Endodermal cell (in vitro differentiated cells): ENCODE measurements around the gene PLCD1. TPM values are rescaled to one million over a fixed set of nuclear protein-coding genes. Genes with fewer than 3 reads are reported as not detected.

Experiments
- DNase-seq: peaks from one replicate; pipeline ENCODE4 v3.0.0-alpha.2; 2017
- H3K27ac ChIP-seq: 2 replicates; pipeline ENCODE4 v1.5.1; 2013; ENCODE audit warnings: mild to moderate bottlenecking, low read depth, low read length, moderate library complexity
- H3K27me3 ChIP-seq: 2 replicates; pipeline ENCODE4 v1.6.1; 2013; ENCODE audit warnings: mild to moderate bottlenecking, low read length, moderate library complexity; ENCODE audit not compliant: insufficient read depth, control insufficient read depth, poor library complexity, severe bottlenecking
- H3K36me3 ChIP-seq: 2 replicates; pipeline ENCODE4 v1.7.0; 2013; ENCODE audit warnings: mild to moderate bottlenecking, low read length, moderate library complexity; ENCODE audit not compliant: control insufficient read depth, insufficient read depth
- H3K4me1 ChIP-seq: one replicate; pipeline ENCODE4 v1.7.0; 2013; ENCODE audit warnings: low read length; ENCODE audit not compliant: control insufficient read depth, insufficient read depth
- H3K4me3 ChIP-seq: 2 replicates; pipeline ENCODE4 v1.5.1; 2013; ENCODE audit warnings: mild to moderate bottlenecking, low read length, moderate library complexity
- H3K9ac ChIP-seq: 2 replicates; pipeline ENCODE4 v1.6.1; 2013; ENCODE audit warnings: mild to moderate bottlenecking, low read length, moderate library complexity; ENCODE audit not compliant: poor library complexity, severe bottlenecking; ENCODE audit errors: extremely low read depth
- H3K9me3 ChIP-seq: 2 replicates; pipeline ENCODE4 v1.6.1; 2013; ENCODE audit warnings: mild to moderate bottlenecking, low read length, moderate library complexity; ENCODE audit not compliant: control insufficient read depth
- H3K27ac Mint-ChIP-seq: 2 replicates; pipeline ENCODE4 v1.8.0; 2020; ENCODE audit warnings: mixed read lengths
- H3K27me3 Mint-ChIP-seq: 2 replicates; pipeline ENCODE4 v1.8.0; 2021; ENCODE audit warnings: mild to moderate bottlenecking, mixed read lengths; ENCODE audit not compliant: insufficient read depth
- H3K36me3 Mint-ChIP-seq: 2 replicates; pipeline ENCODE4 v1.8.0; 2020; ENCODE audit warnings: low read depth, mixed read lengths
- H3K4me1 Mint-ChIP-seq: 2 replicates; pipeline ENCODE4 v1.8.0; 2020; ENCODE audit warnings: mixed read lengths
- H3K4me3 Mint-ChIP-seq: 2 replicates; pipeline ENCODE4 v1.8.0; 2020; ENCODE audit warnings: mild to moderate bottlenecking, moderate library complexity, mixed read lengths
- H3K9me3 Mint-ChIP-seq: 2 replicates; pipeline ENCODE4 v1.8.0; 2020; ENCODE audit warnings: mild to moderate bottlenecking, mixed read lengths
- WGBS, 2 experiments: methylation state at CpG; one replicate each; pipeline versions ENCODE4 v1.1.5 to v1.1.7; 2013; ENCODE audit warnings: missing lambda C conversion rate in 2 of 2, mixed read lengths in 1 of 2; ENCODE audit not compliant: insufficient coverage in 1 of 2, insufficient read length in 1 of 2; 5-methylcytosine and 5-hydroxymethylcytosine counted together
- total RNA-seq, 2 donors: library from RNA; stranded (reverse); fragmentation: NEBNext Ultra II Directional in 1 of 2; extraction: Animal tissue kit (Norgen Biotek cat#: 25700) in 1 of 2; gene quantifications; 2 replicates in 1 of 2; 3 replicates in 1 of 2; pipeline ENCODE4 v1.2.1, GENCODE V29; 2021
- TF ChIP-seq, protein P1 (sequence below): fragments of 200-600 bp; sonication (generic); conservative IDR thresholded peaks from 2 replicates; pipeline ENCODE4 v1.5.0; 2021; ENCODE audit warnings: antibody characterized with exemption, mild to moderate bottlenecking

PLCD1 gene
- total RNA-seq, 2 donors from 2014 or later: 54.3 to 66.6 TPM

DNA sequence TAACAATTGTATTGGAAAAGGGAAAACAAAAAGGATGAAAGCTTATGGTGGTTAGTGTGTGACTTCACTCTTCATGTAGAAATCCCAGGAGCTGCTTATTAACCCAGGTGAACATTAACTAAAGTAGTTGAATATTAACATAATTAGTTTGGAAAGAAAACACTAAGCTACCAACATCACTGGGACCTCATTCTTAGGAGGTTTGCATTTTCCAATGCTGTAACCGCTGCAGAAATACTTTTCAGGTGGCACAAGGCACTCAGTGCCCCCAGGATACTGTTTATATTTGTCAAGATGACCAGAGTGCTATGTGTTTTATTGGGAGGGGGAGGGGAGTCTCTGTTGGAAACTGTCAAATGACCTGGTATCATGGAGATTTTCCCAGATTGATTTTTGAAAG is 64.7 kb downstream of the PLCD1 start:
- peaks cover 19% of the 10 kb centered on the region for H3K4me1 Mint-ChIP-seq

DNA sequence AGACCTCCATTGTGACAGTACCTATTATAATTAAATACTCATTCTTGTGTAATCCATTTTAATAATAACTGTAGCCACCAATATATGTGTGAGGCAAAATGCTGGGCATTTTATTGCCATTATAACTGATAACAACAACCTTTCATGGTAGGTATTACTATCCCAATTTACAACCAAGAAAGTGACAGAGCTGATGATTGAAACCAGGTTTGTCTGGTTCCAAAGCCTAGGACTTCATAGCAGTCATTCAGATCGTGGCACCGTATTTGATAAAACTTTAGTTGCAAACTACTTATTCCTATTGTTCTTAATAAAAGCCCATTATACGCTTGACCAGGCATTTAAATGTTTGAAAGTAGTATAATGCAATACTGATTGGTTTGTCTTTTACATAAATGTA is 65.3 kb downstream of the PLCD1 start:
- TF ChIP-seq, protein P1, sequence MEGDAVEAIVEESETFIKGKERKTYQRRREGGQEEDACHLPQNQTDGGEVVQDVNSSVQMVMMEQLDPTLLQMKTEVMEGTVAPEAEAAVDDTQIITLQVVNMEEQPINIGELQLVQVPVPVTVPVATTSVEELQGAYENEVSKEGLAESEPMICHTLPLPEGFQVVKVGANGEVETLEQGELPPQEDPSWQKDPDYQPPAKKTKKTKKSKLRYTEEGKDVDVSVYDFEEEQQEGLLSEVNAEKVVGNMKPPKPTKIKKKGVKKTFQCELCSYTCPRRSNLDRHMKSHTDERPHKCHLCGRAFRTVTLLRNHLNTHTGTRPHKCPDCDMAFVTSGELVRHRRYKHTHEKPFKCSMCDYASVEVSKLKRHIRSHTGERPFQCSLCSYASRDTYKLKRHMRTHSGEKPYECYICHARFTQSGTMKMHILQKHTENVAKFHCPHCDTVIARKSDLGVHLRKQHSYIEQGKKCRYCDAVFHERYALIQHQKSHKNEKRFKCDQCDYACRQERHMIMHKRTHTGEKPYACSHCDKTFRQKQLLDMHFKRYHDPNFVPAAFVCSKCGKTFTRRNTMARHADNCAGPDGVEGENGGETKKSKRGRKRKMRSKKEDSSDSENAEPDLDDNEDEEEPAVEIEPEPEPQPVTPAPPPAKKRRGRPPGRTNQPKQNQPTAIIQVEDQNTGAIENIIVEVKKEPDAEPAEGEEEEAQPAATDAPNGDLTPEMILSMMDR: no peak
- Mint-ChIP-seq H3K9me3 (no peaks in the 10 kb centered on the region), H3K27ac (no peak overlapping the region), H3K4me1 (peaks cover 19% of the 10 kb centered on the region), H3K36me3 (peaks cover 2% of the 10 kb centered on the region), H3K4me3 (peak overlapping the region; percentile 4), H3K27me3 (no peaks in the 10 kb centered on the region)
- Histone ChIP-seq H3K36me3 (no peaks in the 10 kb centered on the region), H3K27me3 (no peaks in the 10 kb centered on the region), H3K9ac (no peak overlapping the region), H3K4me3 (no peak overlapping the region), H3K9me3 (no peaks in the 10 kb centered on the region), H3K27ac (no peak overlapping the region), H3K4me1 (no peaks in the 10 kb centered on the region)
- DNase-seq: no peak
- 80 to 98% methylated on average over 1 to 3 of the region's 3 CpGs for WGBS, 2 experiments

More for the DNA sequence above, 64.7 kb downstream of the PLCD1 start:
- Mint-ChIP-seq H3K4me3 (peak overlapping the region; percentile 4), H3K27ac (no peak overlapping the region), H3K27me3 (no peaks in the 10 kb centered on the region), H3K36me3 (peaks cover 2% of the 10 kb centered on the region), H3K9me3 (no peaks in the 10 kb centered on the region)
- Histone ChIP-seq H3K9me3 (no peaks in the 10 kb centered on the region), H3K27ac (no peak overlapping the region), H3K36me3 (no peaks in the 10 kb centered on the region), H3K27me3 (no peaks in the 10 kb centered on the region), H3K4me3 (no peak overlapping the region), H3K9ac (no peak overlapping the region), H3K4me1 (no peaks in the 10 kb centered on the region)
- DNase-seq: no peak
- 86% methylated on average over 1 of the region's 1 CpG; no CpG with 5 or more reads in 1 of the 2 experiments for WGBS, 2 experiments
- TF ChIP-seq, protein P1: no peak

DNA sequence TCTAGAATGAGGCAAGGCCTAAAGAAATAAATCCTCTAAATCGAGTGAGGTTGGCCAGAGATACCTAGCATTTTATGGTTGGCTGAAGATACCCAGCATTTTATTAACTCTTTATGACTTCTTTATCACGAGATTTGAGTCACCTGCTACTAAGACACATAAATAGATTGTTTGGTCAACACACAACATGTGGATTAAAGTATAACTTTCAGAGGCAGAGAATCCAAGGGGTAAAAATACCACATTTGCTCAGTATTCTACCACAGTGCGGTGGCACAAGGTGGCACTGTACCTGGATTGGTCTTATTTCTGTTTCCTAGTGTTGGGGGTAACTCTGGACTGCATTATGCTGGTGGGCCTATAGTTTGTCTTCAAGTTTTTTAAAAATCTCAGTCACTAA is 65.8 kb downstream of the PLCD1 start:
- DNase-seq: no peak
- Histone ChIP-seq H3K9ac (no peak overlapping the region), H3K27ac (no peak overlapping the region), H3K27me3 (no peaks in the 10 kb centered on the region), H3K4me3 (no peak overlapping the region), H3K4me1 (no peaks in the 10 kb centered on the region), H3K9me3 (no peaks in the 10 kb centered on the region), H3K36me3 (no peaks in the 10 kb centered on the region)
- Mint-ChIP-seq H3K27me3 (no peaks in the 10 kb centered on the region), H3K36me3 (peaks cover 2% of the 10 kb centered on the region), H3K4me1 (peaks cover 19% of the 10 kb centered on the region), H3K4me3 (no peak overlapping the region), H3K9me3 (no peaks in the 10 kb centered on the region), H3K27ac (no peak overlapping the region)
- 88 to 95% methylated on average over 2 to 3 of the region's 3 CpGs for WGBS, 2 experiments
- TF ChIP-seq, protein P1: no peak
